Smooth muscle cell (in vitro differentiated cells): Measurements from ENCODE around the gene EHMT1. TPM values are rescaled to one million over a fixed set of nuclear protein-coding genes. Genes with fewer than 3 reads are reported as not detected.
A peak's percentile ranks its signal among the peaks of the same experiment; 100 is the strongest.
"Not testable (repeated sequence)": the region's sequence is repeated elsewhere in the genome, so short reads cannot be mapped to it uniquely, and the experiment has no call there.

Source experiments
- DNase-seq: peaks from one replicate; lab custom pipeline; 2025; ENCODE audit not compliant: unreplicated experiment; lab: John Stamatoyannopoulos, UW
- H2AFZ ChIP-seq: fragments of 200-600 bp; sonication (generic); 2 replicates; pipeline ENCODE4 v1.6.0; 2016; ENCODE audit warnings: antibody characterized with exemption, low read depth, mild to moderate bottlenecking
- H3F3A ChIP-seq: fragments of 200-600 bp; sonication (generic); 2 replicates; pipeline ENCODE4 v1.6.0; 2017; ENCODE audit warnings: antibody characterized with exemption, low read depth
- H3K27ac ChIP-seq: fragments of 200-600 bp; sonication (generic); 2 replicates; pipeline ENCODE4 v1.5.1; 2016; ENCODE audit warnings: low read depth, mild to moderate bottlenecking
- H3K27me3 ChIP-seq: fragments of 200-600 bp; sonication (generic); 2 replicates; pipeline ENCODE4 v1.6.1; 2016; ENCODE audit warnings: low read depth, mild to moderate bottlenecking
- H3K36me3 ChIP-seq: fragments of 200-600 bp; sonication (generic); 2 replicates; pipeline ENCODE4 v1.5.1; 2016; ENCODE audit warnings: low read depth
- H3K4me1 ChIP-seq: fragments of 200-600 bp; sonication (generic); 2 replicates; pipeline ENCODE4 v1.5.1; 2016; ENCODE audit warnings: low read depth
- H3K4me2 ChIP-seq: fragments of 200-600 bp; sonication (generic); 2 replicates; pipeline ENCODE4 v1.6.0; 2016; ENCODE audit warnings: mild to moderate bottlenecking
- H3K4me3 ChIP-seq: fragments of 200-600 bp; sonication (generic); 2 replicates; pipeline ENCODE4 v1.5.1; 2016; ENCODE audit warnings: mild to moderate bottlenecking
- H3K79me2 ChIP-seq: fragments of 200-600 bp; sonication (generic); 2 replicates; pipeline ENCODE4 v1.6.0; 2016; ENCODE audit warnings: low read depth, mild to moderate bottlenecking
- H3K9ac ChIP-seq: fragments of 200-600 bp; sonication (generic); 2 replicates; pipeline ENCODE4 v1.6.0; 2016; ENCODE audit warnings: low read depth
- H3K9me3 ChIP-seq: fragments of 200-600 bp; sonication (generic); replicated peaks from 2 replicates; pipeline ENCODE4 v1.5.1; 2016; ENCODE audit warnings: low read depth
- H4K20me1 ChIP-seq: fragments of 200-600 bp; sonication (generic); 2 replicates; pipeline ENCODE4 v1.6.0; 2016; ENCODE audit warnings: low read depth
- WGBS: methylation state at CpG from one replicate; pipeline ENCODE4 v1.1.7; 2016; ENCODE audit warnings: low lambda C conversion rate; 5-methylcytosine and 5-hydroxymethylcytosine counted together
- polyA plus RNA-seq: library from polyadenylated mRNA; unstranded; fragments of >200 nt; fragmentation: Nextera tagmentation; extraction: Ambion mirVana; gene quantifications from 2 replicates; pipeline ENCODE4 v1.2.1, GENCODE V29; 2016
- total RNA-seq: library from RNA; depleted of rRNA; stranded (reverse); fragments of >200 nt; gene quantifications from 2 replicates; pipeline ENCODE4 v1.2.3, GENCODE V29; 2014
- TF ChIP-seq, protein P1 (sequence below): fragments of 200-600 bp; sonication (generic); IDR thresholded peaks from 2 replicates; pipeline ENCODE4 v1.5.1; 2017; ENCODE audit warnings: borderline replicate concordance, mild to moderate bottlenecking, antibody characterized with exemption; ENCODE audit not compliant: insufficient read depth, poor library complexity, severe bottlenecking

The EHMT1 gene
- total and polyA plus RNA-seq, 2 experiments from 2014 or later, result 23.1 to 34.1 TPM

DNA sequence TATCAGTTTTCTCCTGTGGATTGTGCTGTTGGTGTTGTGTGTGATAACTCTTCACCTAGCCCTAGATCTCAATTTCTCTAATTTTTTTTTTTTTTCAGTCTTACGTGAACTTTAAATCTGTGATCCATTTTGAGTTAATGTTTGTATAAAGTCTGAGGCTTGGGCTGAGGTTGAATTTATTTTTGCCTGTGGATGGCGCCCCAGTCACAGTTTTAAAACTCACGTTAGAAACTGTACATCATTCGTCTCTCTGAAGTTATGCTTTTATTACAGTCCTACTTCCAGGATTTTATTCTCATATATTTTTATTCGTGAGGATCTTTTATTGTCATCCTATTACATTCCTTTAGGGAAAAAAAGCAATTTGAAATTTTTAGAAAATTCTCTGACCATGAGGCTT is 103.1 kb downstream of the EHMT1 start:
- H4K20me1 ChIP-seq, result peaks cover 48% of the 10 kb centered on the region
- no peak overlapping the region for H3K9ac ChIP-seq
- H3K36me3 ChIP-seq, result no peaks in the 10 kb centered on the region
- DNase-seq, result no peak
- no peak overlapping the region for H3K27ac ChIP-seq
- no peaks in the 10 kb centered on the region for H3K9me3 ChIP-seq
- H3K4me3 ChIP-seq, result no peak overlapping the region
- peaks cover 3% of the 10 kb centered on the region for H3F3A ChIP-seq
- no peak overlapping the region for H3K4me2 ChIP-seq
- H3K79me2 ChIP-seq, result peaks cover 31% of the 10 kb centered on the region
- WGBS, result 88% methylated on average over 5 of the region's 5 CpGs
- H2AFZ ChIP-seq, result no peak overlapping the region
- H3K4me1 ChIP-seq, result peaks cover 10% of the 10 kb centered on the region
- no peaks in the 10 kb centered on the region for H3K27me3 ChIP-seq
- TF ChIP-seq, protein P1, sequence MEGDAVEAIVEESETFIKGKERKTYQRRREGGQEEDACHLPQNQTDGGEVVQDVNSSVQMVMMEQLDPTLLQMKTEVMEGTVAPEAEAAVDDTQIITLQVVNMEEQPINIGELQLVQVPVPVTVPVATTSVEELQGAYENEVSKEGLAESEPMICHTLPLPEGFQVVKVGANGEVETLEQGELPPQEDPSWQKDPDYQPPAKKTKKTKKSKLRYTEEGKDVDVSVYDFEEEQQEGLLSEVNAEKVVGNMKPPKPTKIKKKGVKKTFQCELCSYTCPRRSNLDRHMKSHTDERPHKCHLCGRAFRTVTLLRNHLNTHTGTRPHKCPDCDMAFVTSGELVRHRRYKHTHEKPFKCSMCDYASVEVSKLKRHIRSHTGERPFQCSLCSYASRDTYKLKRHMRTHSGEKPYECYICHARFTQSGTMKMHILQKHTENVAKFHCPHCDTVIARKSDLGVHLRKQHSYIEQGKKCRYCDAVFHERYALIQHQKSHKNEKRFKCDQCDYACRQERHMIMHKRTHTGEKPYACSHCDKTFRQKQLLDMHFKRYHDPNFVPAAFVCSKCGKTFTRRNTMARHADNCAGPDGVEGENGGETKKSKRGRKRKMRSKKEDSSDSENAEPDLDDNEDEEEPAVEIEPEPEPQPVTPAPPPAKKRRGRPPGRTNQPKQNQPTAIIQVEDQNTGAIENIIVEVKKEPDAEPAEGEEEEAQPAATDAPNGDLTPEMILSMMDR, result no peak

DNA sequence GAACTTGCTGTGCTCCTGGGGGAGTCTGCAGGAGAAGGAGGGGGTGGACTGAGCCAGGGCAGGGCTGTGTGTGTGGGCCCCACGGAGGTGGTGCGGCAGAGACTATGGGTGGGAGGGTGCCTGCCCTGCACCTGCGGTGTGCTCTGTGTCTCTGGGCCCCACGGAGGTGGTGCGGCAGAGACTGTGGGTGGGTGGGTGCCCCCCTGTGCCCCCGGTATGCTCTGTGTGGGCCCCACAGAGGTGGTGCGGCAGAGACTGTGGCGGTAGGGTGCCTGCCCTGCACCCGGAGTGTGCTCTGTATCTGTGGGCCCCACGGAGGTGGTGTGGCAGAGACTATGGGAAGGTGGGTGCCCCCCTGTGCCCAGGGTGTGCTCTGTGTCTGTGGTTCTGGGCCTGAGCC is 103.7 kb downstream of the EHMT1 start:
- H3K4me1 ChIP-seq, result peaks cover 10% of the 10 kb centered on the region
- H2AFZ ChIP-seq, result no peak overlapping the region
- peaks cover 3% of the 10 kb centered on the region for H3F3A ChIP-seq
- H3K36me3 ChIP-seq, result no peaks in the 10 kb centered on the region
- DNase-seq, result no peak
- peaks cover 54% of the 10 kb centered on the region for H4K20me1 ChIP-seq
- H3K27me3 ChIP-seq, result no peaks in the 10 kb centered on the region
- 92% methylated on average over 8 of the region's 10 CpGs for WGBS
- H3K9ac ChIP-seq, result no peak overlapping the region
- H3K9me3 ChIP-seq, result no peaks in the 10 kb centered on the region
- no peak overlapping the region for H3K4me3 ChIP-seq
- H3K4me2 ChIP-seq, result no peak overlapping the region
- H3K79me2 ChIP-seq, result peaks cover 36% of the 10 kb centered on the region
- TF ChIP-seq, protein P1, result no peak
- H3K27ac ChIP-seq, result no peak overlapping the region

DNA sequence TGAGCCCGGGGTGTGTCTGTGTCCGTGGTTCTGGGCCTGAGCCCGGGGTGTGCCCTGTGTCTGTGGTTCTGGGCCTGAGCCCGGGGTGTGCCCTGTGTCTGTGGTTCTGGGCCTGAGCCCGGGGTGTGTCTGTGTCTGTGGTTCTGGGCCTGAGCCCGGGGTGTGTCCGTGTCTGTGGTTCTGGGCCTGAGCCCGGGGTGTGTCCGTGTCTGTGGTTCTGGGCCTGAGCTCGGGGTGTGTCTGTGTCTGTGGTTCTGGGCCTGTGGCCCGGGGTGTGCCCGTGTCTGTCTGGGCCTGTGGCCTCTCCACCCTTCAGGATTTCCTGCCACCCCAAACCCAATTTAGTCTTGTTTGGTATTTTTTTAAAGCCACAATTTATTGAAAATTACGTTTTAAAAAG is 104.6 kb downstream of the EHMT1 start:
- peaks cover 61% of the 10 kb centered on the region for H4K20me1 ChIP-seq
- not testable (repeated sequence) for H3K9ac ChIP-seq, H3K4me3 ChIP-seq, H3K4me1 ChIP-seq, H3K36me3 ChIP-seq, H3F3A ChIP-seq, H2AFZ ChIP-seq, H3K9me3 ChIP-seq, DNase-seq, H3K27me3 ChIP-seq
- peak overlapping the region; percentile 66 for H3K27ac ChIP-seq
- H3K4me2 ChIP-seq, result peak overlapping the region; percentile 80
- H3K79me2 ChIP-seq, result peaks cover 39% of the 10 kb centered on the region
- WGBS, result 79% methylated on average over 11 of the region's 13 CpGs

DNA sequence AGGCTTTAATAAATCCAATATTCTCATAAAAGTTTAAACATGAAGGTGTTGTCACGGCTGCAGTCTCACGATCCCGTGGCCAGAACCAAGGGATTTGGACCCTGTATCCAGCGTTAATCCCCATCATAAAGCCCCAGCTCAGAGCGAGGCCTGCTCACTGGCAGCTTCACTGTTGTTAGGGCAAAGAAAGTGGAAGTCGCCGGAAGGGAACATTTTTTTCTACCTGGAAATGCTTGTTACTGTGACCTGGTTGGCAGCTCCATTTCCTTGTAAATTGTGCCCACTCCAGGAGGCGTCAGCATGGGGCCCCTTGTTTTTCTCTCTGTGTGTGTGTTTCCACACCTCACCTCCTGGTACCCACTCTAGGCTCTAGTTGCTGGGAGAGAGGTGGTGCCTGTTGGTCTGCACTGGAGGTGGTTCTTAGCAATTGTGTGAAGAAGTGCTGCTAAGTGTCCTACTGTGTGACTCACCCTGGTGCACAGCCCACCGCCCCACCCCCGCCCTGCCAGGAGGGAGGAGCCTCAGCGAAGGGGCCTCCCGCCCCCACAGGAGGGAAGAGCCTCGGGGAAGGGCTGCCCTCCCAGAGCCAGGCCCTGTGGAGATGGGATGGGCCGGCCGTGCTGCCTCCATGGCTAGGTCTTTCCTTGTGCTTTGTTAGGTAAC is 105.1 kb downstream of the EHMT1 start:
- H3K79me2 ChIP-seq, result peaks cover 39% of the 10 kb centered on the region
- no peaks in the 10 kb centered on the region for H3K9me3 ChIP-seq
- H4K20me1 ChIP-seq, result peaks cover 61% of the 10 kb centered on the region
- TF ChIP-seq, protein P1, result no peak
- peaks cover 3% of the 10 kb centered on the region for H3F3A ChIP-seq
- no peak overlapping the region for H2AFZ ChIP-seq
- no peaks in the 10 kb centered on the region for H3K27me3 ChIP-seq
- DNase-seq, result no peak
- H3K4me1 ChIP-seq, result peaks cover 10% of the 10 kb centered on the region
- H3K27ac ChIP-seq, result peak overlapping the region; percentile 66
- WGBS, result 27% methylated on average over 15 of the region's 15 CpGs
- no peak overlapping the region for H3K4me3 ChIP-seq
- no peak overlapping the region for H3K9ac ChIP-seq
- H3K4me2 ChIP-seq, result peak overlapping the region; percentile 80
- no peaks in the 10 kb centered on the region for H3K36me3 ChIP-seq
